Measurements from ENCODE around the gene TAS1R2. TPM values are rescaled to one million over a fixed set of nuclear protein-coding genes. Genes with fewer than 3 reads are reported as not detected.
A peak's percentile ranks its signal among the peaks of the same experiment; 100 is the strongest.

TAS1R2 gene
- total RNA-seq, 1 experiment from 2014 or later, result not detected

DNA sequence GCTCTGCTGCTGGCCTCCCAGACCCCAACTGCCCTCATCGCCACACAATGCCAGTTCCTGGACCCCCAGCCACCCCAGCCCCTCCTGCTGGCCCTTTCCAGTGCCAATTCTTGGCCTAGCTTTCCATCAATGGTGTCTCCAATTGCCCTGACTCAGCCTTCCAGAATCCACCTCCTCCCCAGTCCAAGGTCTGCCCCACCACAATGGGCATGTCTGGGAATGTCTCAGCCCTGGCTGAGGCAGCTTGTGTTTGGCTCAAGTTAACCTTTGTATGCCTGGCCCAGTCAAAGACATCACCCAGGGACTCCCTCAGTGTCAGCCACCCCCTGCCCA, 26.5 kb upstream of the TAS1R2 start:
- WGBS (ENCODE audit: extremely low coverage, insufficient read length, low lambda C conversion rate), result no CpG with 5 or more reads among the region's 1 CpG
- no peak overlapping the region for H3K4me3 Mint-ChIP-seq
- H3K27ac Mint-ChIP-seq, result peak overlapping the region in 1 of 3 experiments; percentile 80; a peak in 2 of 7 replicates

More for the DNA sequence above, 26.5 kb upstream of the TAS1R2 start:
- Histone ChIP-seq H2AK5ac (ENCODE audit: insufficient read length, low read length) (no peak overlapping the region), H4K5ac (ENCODE audit: insufficient read length, low read depth, low read length) (no peak overlapping the region), H3K56ac (ENCODE audit: insufficient read length, low read depth, low read length) (no peak overlapping the region), H3K23me2 (ENCODE audit: insufficient read length, low read depth, low read length, poor library complexity, severe bottlenecking) (no peaks in the 10 kb centered on the region), H3K23ac (ENCODE audit: insufficient read length, low read depth, low read length) (no peak overlapping the region), H3K4ac (ENCODE audit: low read depth, low read length) (no peak overlapping the region), H3K4me1 (ENCODE audit: insufficient read depth, low read length) (no peaks in the 10 kb centered on the region), H4K91ac (ENCODE audit: insufficient read length, low read depth, low read length) (no peak overlapping the region), H3T11ph (ENCODE audit: low read length) (no peak overlapping the region), H2BK12ac (ENCODE audit: insufficient read length, low read depth, low read length) (no peak overlapping the region), H3K27me3 (ENCODE audit: insufficient read depth, low read length) (no peaks in the 10 kb centered on the region), H3K9me3 (ENCODE audit: control insufficient read depth, low read depth, low read length) (no peaks in the 10 kb centered on the region), H4K8ac (replicated peaks; ENCODE audit: insufficient read length, low read depth, low read length) (no peak overlapping the region), H2BK15ac (ENCODE audit: low read depth, low read length) (no peak overlapping the region), H3K79me2 (ENCODE audit: insufficient read depth, low read length) (no peaks in the 10 kb centered on the region), H3K9ac (ENCODE audit: extremely low read depth, insufficient read length, low read length) (no peak overlapping the region), H2BK20ac (ENCODE audit: low read depth, low read length, poor library complexity, severe bottlenecking) (no peak overlapping the region), H2BK5ac (ENCODE audit: insufficient read length, low read length) (no peak overlapping the region), H3K27ac (ENCODE audit: insufficient read length, low read depth, low read length) (no peak overlapping the region), H2AFZ (ENCODE audit: low read length) (no peak overlapping the region), H2BK120ac (ENCODE audit: low read depth, low read length, poor library complexity, severe bottlenecking) (no peak overlapping the region), H3K14ac (ENCODE audit: insufficient read depth, low read length) (no peak overlapping the region), H3K4me2 (ENCODE audit: insufficient read depth, insufficient read length, low read length) (no peak overlapping the region), H3K79me1 (ENCODE audit: insufficient read depth, low read depth, low read length, poor library complexity, severe bottlenecking) (no peaks in the 10 kb centered on the region), H3K18ac (ENCODE audit: insufficient read length, low read depth, low read length) (no peak overlapping the region), H4K20me1 (ENCODE audit: control insufficient read depth, insufficient read depth, insufficient read length) (no peaks in the 10 kb centered on the region)
- H3K36me3 Mint-ChIP-seq (ENCODE audit: insufficient read depth in 1 of 3, low read depth in 3 of 3), result peaks cover 4 to 21% (median 12%) of the 10 kb centered on the region in 3 experiments; a peak in 5 of 7 replicates
- DNase-seq, result no peak
- TF ChIP-seq, protein P1, sequence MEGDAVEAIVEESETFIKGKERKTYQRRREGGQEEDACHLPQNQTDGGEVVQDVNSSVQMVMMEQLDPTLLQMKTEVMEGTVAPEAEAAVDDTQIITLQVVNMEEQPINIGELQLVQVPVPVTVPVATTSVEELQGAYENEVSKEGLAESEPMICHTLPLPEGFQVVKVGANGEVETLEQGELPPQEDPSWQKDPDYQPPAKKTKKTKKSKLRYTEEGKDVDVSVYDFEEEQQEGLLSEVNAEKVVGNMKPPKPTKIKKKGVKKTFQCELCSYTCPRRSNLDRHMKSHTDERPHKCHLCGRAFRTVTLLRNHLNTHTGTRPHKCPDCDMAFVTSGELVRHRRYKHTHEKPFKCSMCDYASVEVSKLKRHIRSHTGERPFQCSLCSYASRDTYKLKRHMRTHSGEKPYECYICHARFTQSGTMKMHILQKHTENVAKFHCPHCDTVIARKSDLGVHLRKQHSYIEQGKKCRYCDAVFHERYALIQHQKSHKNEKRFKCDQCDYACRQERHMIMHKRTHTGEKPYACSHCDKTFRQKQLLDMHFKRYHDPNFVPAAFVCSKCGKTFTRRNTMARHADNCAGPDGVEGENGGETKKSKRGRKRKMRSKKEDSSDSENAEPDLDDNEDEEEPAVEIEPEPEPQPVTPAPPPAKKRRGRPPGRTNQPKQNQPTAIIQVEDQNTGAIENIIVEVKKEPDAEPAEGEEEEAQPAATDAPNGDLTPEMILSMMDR (conservative IDR thresholded peaks at IDR 0.05), result no peak
- H3K4me1 Mint-ChIP-seq, result no peaks in the 10 kb centered on the region
- no peaks in the 10 kb centered on the region for H3K9me3 Mint-ChIP-seq
- H3K27me3 Mint-ChIP-seq (ENCODE audit: low read depth), result no peaks in the 10 kb centered on the region

Measured in H9 (cell line).